Fibroblast of lung (primary cell): Measurements from ENCODE around the gene ANKFN1.

Source experiments
- CTCF ChIP-seq, 2 donors: IDR thresholded peaks in 1 of 2; conservative IDR thresholded peaks in 1 of 2; 1 replicate in 1 of 2; 2 replicates in 1 of 2; pipeline ENCODE4 v1.5.1; 2011 to 2012; ENCODE audit warnings: low read length in 2 of 2, control low read depth in 1 of 2, inconsistent platforms in 1 of 2, low read depth in 1 of 2, mild to moderate bottlenecking in 1 of 2
- EZH2 ChIP-seq: IDR thresholded peaks from 2 replicates; pipeline ENCODE4 v1.5.1; 2012; ENCODE audit warnings: low read length, control low read depth, mild to moderate bottlenecking; ENCODE audit errors: missing control alignments

GRCh38 chr17:56160422-56160821, 7.1 kb downstream of the ANKFN1 start:
- TF ChIP-seq CTCF (conservative IDR thresholded peaks at IDR 0.05 in 1 of 2, IDR thresholded peaks at IDR 0.05 in 1 of 2; ENCODE audit: low read depth in 1 of 2, low read length in 2 of 2) (no peak), EZH2 (no peak)
